Stimulated activated CD8-positive, alpha-beta memory T cell treated with anti-CD3 and anti-CD28 coated beads, Interleukin-4, amount 100 ng/mL, for 1 hour (primary cell): ENCODE data around the gene ATAD3C.
"Not testable (repeated sequence)": the region's sequence is repeated elsewhere in the genome, so short reads cannot be mapped to it uniquely, and the experiment has no call there.

Experiments used
- DNase-seq, 2 donors: peaks; one replicate each; pipeline ENCODE4 v3.0.0-alpha.2; 2020; ENCODE audit warnings: low read depth in 2 of 2, low spot score in 1 of 2

ATAD3C gene

GRCh38 chr1:1449099-1449739 lies at the start of gene ATAD3C:
TSS of gene ATAD3C (plus strand) at chr1:1449689. CDS start at chr1:1450684, 995 bp downstream.
- no peak for DNase-seq

DNA sequence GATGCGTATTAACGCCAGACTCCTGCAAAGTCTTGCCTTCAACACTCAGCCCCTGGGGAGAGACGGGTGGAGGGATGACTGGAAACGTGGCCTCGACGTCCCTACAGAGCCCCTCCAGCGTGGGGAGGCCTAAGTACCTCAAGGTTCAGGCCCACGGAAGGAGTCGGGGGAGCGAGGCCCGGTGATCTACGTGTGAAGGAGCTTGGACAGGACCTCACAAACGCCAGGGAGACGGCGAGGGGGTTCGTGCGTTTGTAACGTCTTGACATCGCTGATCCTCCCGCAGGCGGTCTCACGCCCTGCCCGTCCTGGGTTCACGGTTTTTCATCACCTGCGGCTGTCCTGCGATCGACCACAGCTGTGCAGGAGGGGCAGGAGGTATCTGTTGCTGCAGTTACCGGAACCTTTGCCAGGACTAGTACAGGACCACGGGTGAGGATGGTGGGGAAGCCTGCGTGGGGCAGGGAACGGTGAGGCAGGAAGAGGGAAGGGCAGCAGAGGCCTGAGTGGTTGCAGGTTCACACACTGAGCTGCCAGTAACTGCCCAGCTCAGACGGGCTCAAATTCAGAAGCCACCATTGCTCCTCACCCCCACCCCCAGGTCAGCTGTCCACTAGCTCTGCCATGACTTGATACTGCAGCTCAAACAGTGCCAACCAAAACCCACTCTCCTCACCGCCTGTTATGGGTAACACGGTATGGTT lies 49.5 kb upstream of the ATAD3C start:
- no peak for DNase-seq

DNA sequence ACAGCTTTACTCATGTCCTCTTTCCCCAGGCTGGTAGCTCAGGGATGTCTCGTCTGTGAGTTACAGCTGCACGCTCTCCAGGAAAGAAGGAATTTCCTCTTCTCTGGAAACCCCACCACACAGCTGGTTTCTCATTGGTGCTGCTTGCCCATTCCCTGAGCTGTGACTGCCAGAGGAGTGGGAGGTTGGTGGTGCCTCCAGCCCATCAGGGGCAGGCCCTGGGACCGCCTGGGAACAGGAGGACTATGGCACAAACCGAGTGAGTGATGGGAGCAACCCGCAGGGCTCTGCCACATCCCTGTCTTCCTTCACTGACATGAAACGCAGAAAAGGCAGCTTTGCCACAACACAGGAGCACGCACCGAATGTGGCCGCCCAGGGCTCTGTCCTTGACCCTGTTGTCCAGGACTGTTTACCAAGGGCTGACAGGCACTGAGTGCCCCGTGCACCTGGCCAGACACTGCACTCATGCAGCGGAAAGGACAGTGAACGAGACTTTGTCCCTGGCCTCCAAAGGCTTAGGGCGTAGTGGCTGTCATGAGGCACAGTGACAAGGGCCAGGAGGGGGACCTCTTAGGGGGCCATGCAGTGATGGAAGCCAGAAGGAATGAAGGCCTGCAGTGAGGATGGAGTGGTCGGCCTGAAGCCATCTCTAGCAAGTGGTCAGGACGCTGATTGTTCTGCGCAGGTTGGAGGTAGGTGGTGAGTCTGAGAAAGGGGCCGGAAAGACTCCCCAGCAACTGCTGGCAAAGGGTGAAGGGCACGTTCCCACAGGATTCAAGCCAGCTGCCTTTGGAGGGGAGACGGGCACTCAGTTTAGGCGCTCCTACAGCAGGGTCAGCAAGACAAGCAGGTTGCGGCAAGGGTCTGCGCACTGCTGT lies 48.7 kb upstream of the ATAD3C start:
- DNase-seq = no peak

- no peak for DNase-seq
Measured at GRCh38 chr1:1401457-1402010, 48.0 kb upstream of the ATAD3C start.

GRCh38 chr1:1402072-1402900 lies 47.2 kb upstream of the ATAD3C start:
- no peak for DNase-seq

DNA sequence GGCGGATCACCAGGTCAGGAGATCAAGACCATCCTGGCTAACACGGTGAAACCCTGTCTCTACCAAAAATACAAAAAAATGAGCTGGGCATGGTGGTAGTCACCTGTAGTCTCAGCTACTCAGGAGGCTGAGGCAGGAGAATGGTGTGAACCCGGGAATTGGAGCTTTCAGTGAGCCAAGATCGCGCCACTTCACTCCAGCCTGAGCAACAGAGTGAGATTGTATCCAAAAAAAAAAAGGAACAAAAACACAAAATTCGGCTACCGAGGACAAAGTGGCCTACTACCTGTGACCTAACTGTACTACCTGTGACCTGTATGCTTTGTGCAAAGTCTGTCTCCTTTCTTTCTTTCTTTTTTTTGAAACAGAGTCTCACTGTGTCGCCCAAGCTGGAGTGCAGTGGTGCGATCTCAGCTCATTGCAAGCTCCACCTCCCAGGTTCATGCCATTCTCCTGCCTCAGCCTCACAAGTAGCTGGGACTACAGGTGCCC lies 46.5 kb upstream of the ATAD3C start:
- DNase-seq = not testable (repeated sequence)

DNA sequence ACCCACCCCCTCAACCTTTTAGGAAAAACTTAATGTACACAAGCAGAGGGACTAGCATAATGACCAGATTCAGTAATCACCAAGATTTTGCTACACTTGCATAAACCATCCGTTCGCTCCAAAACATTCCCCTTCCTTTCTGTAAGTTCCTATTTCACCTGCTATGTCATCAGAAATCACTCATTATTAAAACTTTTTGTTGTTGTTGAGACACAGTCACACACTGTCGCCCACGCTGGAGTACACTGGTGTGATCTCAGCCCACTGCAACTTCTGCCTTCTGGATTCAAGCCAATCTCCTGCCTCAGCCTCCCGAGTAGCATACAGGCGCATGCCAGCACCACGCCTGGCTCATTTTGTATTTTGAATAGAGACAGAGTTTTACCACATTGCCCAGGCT lies 45.8 kb upstream of the ATAD3C start:
- no peak for DNase-seq

GRCh38 chr1:1406101-1406820 lies 43.2 kb upstream of the ATAD3C start:
- no peak for DNase-seq

DNA sequence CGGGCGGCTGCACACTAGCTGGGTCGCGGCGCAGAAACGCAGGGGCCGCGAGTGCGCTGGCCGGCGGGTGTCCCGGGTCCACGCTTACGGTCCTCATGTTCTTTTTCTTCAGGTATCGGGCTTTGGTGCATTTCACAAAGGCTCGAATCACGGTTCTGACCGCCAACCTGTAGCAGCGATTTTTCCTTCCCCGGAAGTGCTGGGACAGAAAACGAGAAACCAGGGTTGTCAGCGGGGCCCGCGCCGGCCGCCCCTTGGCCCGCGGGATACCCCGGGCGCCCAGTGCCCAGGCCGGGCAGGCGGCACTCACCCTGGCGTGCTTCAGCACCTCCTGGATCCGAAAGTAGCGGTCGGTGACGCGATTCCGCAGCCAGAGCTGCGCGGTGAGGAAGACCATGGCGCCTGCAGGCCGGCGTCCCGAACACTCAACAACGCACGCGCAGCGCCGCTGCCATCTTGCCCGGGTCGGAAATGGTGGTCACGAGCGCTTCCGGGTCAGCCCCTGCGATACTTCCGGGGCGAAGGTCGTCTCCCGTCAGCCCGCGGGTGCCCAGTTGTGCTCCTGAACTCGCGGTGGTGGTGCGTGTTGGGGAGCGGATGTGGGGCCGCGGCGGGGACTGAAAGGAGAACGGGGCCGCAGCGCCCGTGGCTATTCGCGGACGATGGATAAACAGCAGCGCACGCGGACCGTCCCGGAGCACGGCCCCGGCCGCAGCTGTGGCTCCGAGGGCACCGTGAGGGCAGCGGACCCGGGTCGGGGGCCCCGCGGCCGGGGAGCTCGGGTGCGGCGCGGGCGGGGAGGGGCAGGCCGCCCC lies 42.5 kb upstream of the ATAD3C start, which contains the start of gene MRPL20:
Gene MRPL20 (minus strand): TSS at position 473 of the 815 bp plus-strand sequence. CDS start 76 bp downstream, at position 397.
- DNase-seq = peak; percentile 87 to 91

- no peak for DNase-seq
Measured at GRCh38 chr1:1407636-1408318, 41.7 kb upstream of the ATAD3C start.

DNA sequence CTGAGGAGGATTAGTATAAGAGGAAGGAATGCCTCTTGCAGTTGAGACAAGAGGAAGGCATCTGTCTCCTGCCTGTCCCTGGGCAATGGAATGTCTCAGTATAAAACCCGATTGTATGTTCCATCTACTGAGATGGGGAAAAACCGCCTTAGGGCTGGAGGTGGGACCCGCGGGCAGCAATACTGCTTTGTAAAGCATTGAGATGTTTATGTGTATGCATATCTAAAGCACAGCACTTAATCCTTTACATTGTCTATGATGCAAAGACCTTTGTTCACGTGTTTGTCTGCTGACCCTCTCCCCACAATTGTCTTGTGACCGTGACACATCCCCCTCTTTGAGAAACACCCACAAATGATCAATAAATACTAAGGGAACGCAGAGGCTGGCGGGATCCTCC lies 39.3 kb upstream of the ATAD3C start:
- DNase-seq = not testable (repeated sequence)

DNA sequence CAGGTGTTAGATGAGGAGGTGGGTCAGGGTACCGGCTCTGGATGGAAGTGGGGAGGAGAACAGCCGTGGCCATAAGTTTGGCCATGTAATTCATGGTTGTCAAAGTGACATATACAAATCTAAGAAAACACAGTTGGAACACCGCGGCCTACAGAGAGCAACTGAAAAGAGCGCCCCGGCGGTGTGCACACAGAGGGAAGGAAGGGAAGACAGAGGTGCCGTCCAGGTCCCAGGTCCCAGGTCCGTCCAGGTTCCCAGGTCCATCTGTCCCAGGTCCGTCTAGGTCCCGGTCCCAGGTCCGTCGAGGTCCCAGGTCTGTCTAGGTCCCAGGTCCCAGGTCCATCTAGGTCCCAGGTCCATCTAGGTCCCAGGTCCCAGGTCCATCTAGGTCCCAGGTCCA lies 37.9 kb upstream of the ATAD3C start:
- no peak for DNase-seq

DNA sequence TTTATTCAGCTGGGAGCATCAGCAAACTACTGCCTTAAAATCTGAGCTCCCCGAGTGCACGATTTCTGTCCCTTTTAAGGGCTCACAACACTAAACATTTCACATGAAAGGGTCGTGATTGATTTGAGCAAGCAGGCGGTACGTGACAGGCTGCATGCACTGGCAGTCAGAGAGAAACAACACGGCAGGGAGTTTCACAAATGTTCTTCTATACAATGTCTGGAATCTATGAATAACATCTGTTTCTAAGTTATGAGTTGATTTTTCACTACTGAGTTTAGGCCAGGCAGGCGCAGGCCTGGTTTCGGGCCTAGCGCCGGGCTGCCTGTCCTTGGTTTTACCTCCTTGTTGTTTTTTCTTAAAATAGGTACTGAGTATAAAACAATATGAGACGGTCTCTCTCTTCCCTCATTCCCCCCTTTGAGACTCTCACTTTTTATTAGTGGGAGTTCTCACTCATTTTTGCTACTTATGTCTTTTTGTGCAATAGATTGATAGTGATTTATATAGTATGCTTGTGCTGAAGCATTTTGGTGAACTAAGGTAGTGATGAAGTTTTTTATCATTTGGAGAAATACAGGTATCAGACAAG lies 37.1 kb upstream of the ATAD3C start:
- DNase-seq = not testable (repeated sequence)

GRCh38 chr1:1415751-1416150 lies 33.7 kb upstream of the ATAD3C start:
- DNase-seq = no peak

DNA sequence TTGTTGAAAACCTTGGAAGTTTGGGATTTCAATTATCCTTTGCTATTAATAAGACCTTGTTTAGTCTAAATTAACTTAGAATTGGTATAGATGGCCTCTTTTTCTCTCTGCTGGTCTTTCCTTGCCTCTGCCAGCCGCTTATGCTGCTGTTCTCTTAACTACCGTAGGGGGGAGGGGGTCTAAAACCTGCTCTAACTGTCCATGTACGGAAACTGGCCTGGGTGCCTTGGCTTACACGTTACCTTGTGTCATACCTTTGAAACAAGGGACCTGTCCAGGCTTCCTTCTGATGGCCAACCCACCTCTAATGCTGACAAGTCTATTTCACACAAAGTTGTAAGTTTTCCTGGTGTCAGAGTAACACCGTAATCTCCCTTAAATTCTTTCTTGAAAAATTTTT lies 32.1 kb upstream of the ATAD3C start:
- not testable (repeated sequence) for DNase-seq

DNA sequence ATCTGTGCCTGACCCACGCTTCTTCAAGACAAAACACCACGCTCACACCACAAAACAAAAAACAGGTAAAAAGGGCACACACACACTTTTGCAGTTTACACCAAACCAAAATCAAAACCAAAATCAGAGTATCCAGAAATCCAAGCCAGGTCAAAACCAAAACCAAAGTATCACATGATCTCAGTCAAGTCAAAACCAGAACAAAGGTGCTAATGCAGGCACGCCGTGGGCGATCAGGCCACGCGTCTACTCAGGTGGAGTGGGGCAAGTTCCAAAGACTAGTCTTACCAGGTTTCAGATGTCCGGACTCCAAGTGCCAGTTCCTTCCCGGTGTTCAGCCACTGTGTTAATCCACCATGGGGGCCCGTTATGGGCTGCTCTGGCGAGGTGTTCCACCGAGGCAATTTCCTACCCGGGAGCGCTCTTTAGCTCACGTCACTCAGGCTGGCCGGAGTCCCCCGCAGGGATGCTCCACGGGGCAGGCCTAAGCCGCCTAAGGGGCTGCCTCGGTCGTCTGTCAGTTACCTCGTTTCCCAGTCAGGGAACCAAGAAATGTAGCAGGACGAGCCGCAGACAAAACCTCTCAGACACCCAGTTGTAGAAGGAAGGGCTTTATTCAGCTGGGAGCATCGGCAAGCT lies 31.5 kb upstream of the ATAD3C start:
- not testable (repeated sequence) for DNase-seq
